Coronary artery (tissue), 2 donors: ENCODE results near the gene NUDT1.

ENCODE experiments used
- DNase-seq: peaks from one replicate; pipeline ENCODE4 v3.0.0-alpha.2; 2017; ENCODE audit warnings: low spot score
- H3K27ac ChIP-seq, 2 donors: fragments of 200-600 bp; sonication (generic); one replicate each; pipeline ENCODE4 v1.5.1; 2016 to 2019
- H3K4me3 ChIP-seq: fragments of 200-600 bp; sonication (generic); 2 replicates; pipeline ENCODE4 v1.5.1; 2016; ENCODE audit warnings: mild to moderate bottlenecking, moderate library complexity
- CTCF ChIP-seq: fragments of 200-600 bp; sonication (generic); IDR thresholded peaks from one replicate; pipeline ENCODE4 v1.5.1; 2019; ENCODE audit warnings: antibody characterized with exemption

Gene NUDT1

DNA sequence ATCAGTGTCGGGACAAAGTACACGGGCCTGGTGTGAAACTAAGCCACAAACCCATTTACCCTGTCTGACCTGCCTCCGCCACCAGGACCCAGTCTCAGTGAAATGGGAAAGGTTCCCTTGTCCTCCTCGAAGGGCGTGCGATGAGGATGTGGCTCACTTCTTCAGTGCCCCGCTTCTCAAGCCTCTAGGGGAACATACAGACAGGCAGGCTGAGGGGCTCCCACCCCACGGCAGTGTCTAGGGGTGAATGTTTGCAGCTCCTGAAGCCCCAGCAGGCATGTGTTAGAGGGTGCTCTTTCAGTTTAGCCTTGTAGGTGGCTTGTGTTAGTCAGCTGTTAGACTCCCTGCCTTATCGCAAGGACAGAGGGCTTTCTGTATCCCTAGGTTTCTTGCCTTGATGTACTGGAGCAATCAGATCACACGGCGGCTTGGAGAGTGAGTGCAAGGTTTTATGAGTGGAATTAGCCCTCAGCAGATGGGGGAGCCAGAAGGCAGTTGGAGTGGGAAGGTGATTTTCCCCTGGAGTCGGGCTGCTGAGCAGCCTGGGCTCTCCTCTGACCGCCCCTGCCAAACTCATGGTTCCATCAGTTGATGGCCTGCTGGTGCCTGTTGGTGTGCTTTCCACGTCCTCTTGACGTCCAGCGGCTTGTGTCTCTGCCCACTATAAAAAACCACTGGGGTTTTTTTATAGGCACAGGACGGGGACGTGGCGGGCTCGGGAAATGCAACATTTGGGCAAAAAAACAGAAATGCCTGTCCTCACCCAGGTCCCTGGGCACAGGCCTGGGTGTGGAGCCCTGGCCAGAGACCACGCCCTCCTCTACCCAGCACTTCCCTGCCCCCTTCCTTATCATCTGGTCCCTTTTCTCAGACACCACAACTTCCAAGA lies 759 bp downstream of the NUDT1 start:
- peak overlapping the region; percentile 99 for H3K4me3 ChIP-seq
- no peak for DNase-seq
- no peak for TF ChIP-seq CTCF
- H3K27ac ChIP-seq = peak overlapping the region in 1 of 2 donors; percentile 78

GRCh38 chr7:2243458-2243857 lies 1.4 kb downstream of the NUDT1 start:
- no peak overlapping the region for H3K4me3 ChIP-seq
- no peak overlapping the region for H3K27ac ChIP-seq
- no peak for TF ChIP-seq CTCF
- DNase-seq = no peak

DNA sequence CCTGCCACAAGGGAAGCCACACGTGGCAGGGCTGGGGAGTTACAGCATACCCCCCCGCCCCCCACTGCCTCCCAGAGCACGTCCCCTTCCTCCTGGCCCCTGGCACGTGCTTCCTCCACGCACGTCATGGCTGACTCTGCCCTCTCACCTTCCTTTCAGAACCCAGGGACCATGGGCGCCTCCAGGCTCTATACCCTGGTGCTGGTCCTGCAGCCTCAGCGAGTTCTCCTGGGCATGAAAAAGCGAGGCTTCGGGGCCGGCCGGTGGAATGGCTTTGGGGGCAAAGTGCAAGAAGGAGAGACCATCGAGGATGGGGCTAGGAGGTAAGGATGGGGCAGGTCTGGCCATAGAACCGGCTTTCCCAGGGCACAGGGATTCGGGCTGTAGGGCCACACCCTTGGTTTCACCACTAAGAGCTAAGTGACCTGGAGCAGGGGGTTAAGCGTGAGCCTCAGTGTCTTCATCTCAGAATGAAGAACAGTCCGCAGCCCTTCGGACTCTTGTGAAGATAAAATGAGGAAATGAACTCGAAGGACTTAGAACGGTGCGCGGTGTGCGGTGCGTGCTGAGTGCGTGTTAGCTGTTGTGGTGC lies 2.5 kb downstream of the NUDT1 start:
- TF ChIP-seq CTCF = no peak
- no peak overlapping the region for H3K4me3 ChIP-seq
- DNase-seq = no peak
- no peak overlapping the region for H3K27ac ChIP-seq

DNA sequence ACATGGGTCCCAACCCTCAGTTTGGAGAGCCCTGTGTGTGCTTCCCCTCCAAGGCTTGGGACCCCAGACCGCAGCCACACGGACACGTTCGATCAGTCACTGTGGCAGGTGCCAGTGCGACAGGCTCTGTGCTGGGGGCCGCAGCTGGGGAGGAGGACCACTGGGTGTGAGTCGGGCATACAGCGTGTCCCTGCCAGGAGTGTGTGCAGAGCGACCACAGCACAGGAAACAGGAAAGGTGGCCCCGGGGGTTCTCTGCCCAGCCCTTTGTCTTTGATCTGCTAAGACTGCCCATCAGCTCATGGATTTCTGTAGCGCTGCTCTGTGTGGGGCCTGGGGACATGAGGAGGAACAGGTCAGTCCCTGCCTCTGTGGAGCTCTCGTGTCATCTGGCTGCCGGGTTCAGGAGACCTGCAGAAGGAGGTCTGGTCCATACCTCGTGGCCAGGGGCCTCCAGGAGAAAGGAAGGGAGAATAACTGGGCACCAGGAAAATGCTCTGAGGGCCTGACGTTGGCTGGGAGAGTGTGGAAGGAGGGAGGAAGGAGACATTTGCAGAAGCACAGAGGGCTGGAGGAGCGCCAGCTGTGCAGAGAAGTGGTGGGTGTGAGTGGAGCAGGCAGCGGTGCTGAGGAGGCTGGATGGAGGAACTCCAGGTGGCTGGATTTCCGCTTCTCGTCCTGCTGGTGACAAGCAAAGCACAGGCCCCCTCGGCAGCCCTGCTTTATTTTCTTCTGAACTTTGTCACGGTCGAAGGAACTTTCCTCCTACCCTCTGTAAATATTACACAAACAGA lies 4.1 kb downstream of the NUDT1 start:
- no peak for DNase-seq
- TF ChIP-seq CTCF = no peak
- Histone ChIP-seq H3K4me3 (no peak overlapping the region), H3K27ac (no peak overlapping the region)

DNA sequence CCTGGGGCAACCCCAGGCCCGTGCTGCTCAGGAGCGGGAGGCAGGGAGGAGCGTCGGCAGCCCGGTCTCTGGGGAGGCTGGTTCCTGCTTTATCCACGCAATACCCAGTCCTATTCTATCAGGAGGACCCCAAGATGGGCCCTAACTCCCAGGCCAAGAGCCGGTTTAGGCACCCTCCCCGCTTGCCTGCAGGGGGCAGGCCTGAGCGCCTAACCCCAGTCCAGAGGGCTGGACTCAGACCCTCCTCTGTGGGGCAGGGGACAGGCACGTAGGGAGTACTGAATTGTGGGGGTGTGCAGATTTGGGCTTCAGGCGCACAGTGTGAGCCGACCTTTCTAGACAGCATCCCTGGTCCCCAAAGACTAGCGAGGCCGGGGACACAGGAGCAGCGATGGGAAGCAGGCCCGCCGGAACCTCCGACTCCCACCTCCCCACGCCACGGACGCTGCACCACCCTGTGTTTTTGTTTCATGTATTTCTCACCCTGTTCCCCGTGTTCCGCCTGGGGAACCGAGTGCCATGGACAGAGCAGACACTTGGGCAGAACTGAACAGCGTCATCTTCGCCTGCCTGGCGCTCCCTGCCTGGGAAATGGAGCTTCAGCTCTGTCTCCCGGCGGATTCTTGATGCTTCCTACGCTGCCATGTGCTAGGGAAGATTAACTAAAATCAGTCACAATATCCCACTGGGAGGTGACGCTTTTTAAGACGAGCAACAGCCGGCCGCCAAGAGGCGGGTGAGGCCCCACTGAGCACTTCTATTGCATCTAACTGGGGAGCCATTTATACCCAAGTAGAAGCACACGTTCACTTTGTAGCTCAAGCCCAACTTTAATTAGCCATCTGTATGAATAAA lies 5.3 kb downstream of the NUDT1 start:
- no peak overlapping the region for H3K4me3 ChIP-seq
- no peak for DNase-seq
- no peak for TF ChIP-seq CTCF
- H3K27ac ChIP-seq = no peak overlapping the region

DNA sequence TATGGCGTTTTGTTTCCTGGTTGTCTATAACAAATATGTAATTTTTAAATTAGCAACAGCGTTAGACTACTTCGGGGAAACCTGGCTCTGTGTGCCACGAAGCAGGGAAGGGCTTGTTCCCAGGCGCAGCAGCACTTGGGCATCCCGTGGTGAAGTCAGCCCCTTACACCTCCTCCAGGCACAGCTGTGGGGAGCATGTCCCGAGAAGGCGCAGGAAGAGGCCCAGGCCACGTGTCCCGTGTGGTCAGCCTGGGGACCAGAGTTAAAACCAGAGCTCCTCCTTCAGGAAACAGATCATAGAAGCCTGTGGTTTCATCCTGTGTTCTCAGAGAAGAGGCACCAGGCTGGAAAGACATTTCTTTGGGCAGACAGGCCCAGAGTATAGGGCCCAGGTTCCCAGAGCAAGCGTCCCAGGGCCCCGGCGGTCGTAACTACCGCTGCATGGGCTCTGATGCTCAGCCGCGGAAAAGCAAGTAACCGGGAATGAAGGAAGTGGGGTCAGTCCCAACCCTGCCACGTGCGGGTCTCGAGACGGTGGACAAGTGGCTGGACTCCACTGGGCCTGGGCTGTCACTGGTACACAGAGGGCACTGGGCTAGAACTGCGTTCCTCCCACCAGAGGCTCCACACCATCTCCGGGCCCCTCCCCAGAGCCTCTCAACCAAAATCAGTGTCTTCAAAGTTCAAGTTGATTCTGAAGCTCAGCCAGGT lies 7.1 kb downstream of the NUDT1 start:
- Histone ChIP-seq H3K27ac (peak overlapping the region in 1 of 2 donors; percentile 41), H3K4me3 (no peak overlapping the region)
- no peak for DNase-seq
- TF ChIP-seq CTCF = no peak
